CD4-positive, alpha-beta T cell treated with Interleukin-2 at 100 ng/mL for 4 hours (primary cell): Measurements from ENCODE around the gene PLEKHM3.
"Not testable (repeated sequence)": the region's sequence is repeated elsewhere in the genome, so short reads cannot be mapped to it uniquely, and the experiment has no call there.

ENCODE experiments used
- DNase-seq: peaks from one replicate; pipeline ENCODE4 v3.0.0-alpha.2; 2020; ENCODE audit warnings: low spot score

Gene PLEKHM3

DNA sequence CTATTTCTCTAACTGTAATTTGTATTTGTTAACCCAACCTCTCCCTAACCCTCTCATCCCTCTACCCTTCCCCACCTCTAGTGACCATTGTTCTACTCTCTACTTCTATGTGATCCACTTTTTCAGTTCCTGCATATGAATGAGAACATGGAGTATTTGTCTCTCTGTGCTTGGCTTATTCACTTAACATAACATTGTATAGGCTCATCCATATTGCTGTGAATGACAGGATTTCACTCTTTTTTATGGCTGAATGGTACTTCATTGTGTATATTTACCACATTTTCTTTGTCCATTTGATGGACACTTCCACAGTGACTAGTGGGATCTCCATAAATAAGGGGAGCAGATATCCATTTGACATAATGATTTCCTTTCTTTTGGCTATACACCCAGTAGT lies 103.7 kb downstream of the PLEKHM3 start:
- no peak for DNase-seq

DNA sequence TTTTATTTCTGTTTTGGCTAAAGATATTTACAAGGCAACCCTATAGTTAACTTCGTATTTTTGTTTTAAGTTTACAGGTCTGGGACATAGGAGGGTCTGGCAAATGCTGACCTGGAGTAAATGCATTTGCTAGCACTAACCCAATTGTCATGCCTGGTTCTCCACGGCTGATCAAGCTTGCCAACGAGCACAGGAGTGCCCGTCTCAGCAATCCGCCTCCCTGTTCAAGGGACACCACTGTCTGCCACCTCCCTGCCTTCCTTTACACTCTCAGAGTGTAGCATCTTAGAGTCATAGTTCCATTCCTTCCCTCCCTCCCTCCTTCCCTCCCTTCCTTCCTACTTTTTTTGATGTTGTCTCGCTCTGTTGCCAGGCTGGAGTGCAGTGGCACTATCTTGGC lies 104.6 kb downstream of the PLEKHM3 start:
- no peak for DNase-seq

DNA sequence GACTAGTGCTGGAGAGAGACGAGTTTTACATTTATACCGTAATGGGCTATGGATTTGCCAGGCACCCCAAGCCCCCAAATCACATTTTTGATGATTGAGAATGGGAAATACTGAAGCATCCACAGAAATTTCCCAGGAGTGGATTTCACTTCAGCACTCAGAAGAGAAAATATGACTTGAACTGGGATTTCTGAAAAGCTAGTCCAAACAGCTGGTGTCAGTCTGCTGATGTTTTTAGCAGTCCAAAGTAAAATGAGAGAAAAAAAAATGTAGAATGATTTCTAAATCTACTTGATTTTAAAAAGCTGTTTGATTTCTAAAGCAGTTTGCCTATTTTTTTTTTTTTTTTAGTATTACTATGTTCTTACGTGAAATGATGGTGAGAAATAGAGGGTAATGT lies 105.0 kb downstream of the PLEKHM3 start:
- DNase-seq: no peak

DNA sequence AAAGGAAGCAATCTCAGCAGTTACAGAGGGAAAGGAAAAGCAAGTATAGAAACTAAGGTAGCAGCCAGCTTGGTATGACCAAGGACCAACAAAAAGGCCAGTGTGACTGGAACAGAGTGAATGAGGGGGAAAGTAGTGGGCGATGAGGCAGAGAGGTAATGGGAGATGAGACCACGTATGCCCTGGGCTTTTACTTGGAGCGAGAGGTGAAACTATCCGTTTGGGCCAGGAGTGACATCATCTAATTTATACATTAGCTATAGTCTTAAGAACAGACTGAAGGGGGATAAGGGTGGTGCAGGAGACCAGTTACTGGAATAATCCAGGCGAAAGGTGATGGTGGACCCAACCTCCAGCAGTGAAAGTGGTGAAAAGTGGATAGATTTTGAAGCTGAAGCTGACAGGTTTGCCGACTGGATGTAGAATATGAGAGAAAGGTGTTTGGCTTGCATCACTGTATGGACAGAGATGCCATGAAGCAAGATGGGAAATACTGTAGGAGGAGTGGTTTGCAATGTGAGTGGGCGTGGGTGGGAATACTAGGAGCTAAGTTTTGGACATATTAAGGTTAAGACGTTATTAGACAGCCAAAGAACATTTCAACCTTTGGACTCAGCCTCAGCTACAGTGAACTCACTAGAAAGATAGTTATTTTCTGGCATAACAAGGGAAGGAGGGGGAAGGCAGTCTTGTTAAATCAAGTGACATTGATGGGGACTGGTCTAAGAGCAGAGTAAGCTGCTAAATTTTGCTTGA lies 106.0 kb downstream of the PLEKHM3 start:
- no peak for DNase-seq

DNA sequence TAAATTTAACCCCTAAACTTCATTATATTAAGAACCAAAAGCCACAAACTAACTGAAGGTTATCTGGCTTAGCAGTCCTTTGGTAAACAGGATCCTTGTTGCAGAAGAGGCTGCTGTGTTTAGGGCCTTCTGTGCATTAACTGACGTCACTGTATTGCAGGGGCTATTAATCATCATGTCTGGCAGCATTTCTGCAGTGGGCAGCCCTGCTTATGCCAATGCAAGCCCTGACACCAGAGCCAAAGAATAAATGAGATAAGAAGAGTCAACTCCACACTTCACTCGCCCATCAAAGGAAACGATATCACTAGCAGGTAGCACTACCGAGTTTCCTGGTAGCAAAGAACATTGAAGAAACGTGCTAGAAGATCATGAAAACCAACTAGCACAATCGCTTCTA lies 110.6 kb downstream of the PLEKHM3 start:
- DNase-seq: no peak

DNA sequence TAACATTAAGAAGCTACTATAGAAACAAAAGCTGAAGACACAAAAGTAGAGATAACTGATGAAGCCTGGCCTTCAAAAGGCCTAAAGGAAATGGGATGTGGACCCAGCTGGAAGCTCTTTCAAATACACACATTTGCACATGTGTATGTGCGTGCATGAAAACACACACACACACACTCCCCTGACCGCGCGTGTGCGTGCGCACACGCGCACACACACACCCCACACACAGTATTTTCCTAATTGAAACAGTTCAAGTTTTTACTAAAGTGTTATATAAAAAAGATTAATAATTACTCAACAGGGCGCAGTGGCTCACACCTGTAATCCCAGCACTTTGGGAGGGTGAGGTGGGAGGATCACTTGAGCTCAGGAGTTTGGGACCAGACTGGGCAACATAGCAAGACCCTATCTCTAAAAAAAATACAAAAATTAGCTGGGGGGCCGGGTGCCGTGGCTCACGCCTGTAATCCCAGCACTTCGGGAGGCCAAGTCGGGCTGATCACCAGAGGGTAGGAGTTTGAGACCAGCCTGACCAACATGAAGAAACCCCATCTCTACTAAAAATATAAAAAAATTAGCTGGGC lies 111.5 kb downstream of the PLEKHM3 start:
- DNase-seq: no peak

DNA sequence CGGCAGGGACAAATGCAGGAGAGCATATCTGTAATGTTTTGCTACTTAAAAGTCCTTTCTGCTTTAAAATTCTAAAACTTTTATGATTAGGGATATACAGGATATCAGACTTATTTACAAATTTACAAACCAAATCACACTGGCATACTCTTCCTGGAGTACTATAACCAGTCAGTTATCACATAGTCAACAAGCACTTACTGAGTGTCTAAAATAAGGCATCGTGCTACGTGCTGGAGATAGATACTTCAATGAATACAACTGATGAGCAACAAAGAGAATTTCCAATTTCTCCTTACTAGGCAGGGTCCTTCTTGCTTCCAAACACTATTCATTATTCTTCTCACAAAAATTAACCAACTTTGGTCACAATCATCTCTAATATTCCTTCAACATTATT lies 113.5 kb downstream of the PLEKHM3 start:
- no peak for DNase-seq

DNA sequence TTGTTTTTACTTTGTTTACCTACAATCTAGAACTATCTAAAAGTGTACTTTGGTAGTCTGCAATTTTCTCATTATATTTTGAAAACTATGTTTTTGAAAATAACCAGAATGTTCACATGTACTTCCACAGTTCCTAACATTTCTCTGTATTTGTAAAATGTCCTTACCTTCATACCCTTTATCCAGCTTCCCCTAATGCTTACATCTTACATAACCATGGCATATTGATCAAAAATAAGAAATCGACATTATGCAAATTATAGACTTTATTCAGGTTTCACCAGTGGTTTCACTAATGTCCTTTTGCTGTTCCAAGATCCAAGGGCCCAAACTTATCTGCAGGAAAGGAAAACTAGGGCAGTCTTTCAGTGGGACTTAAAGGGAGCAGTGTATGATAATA lies 114.1 kb downstream of the PLEKHM3 start:
- DNase-seq: no peak

DNA sequence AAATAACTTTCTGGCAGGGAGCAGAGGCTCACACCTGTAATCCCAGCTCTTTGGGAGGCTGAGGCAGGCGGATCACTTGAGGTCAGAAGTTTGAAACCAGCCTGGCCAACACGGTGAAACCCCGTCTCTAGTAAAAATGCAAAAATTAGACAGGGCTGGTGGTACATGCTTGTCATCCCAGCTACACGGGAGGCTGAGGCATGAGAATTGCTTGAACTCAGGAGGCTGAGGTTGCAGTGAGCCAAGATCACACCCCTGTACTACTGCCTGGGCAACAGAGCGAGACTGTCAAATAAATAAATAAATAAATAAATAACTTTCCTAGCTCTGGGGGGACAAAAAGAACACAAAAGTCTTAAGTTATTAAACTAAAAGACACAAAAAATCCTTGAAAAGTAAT lies 118.8 kb downstream of the PLEKHM3 start:
- not testable (repeated sequence) for DNase-seq

DNA sequence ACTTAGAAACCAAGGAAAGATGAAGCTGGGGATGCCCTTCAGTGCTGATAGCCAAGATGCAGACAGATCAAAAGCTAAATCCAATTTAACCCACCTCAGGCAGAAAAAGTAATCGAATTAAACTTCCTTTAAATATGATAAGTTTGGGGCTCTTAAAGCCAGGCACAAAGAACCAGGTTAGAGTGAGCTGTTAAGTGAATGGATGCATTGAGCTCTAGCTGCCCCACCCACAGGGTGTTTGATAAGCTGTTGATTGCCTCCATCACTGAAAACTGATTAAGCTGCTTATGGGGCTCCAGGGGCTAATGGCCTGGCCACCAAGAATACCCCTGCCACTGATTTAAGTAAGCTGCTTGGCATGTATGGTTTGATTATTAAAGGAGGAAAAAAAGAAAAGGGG lies 119.8 kb downstream of the PLEKHM3 start:
- no peak for DNase-seq

DNA sequence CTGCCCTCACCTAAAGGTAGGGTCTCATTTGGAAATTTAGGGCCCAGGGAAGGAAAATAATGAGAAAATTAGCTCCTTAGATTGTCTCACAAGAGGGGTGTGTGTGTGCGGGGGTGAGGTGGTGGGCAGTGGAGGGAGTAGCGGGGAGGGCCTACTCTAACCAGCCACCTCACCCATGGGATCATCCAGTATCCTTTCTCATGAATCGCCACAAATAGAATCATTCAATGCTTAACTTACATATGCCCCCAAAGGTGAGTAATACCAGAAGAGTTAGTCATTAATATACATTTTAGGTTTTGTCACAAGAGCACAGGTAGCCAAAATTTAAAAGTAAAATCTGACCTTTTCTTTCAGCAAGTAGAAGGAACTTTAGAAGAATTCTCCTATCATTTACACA lies 122.1 kb downstream of the PLEKHM3 start:
- no peak for DNase-seq

DNA sequence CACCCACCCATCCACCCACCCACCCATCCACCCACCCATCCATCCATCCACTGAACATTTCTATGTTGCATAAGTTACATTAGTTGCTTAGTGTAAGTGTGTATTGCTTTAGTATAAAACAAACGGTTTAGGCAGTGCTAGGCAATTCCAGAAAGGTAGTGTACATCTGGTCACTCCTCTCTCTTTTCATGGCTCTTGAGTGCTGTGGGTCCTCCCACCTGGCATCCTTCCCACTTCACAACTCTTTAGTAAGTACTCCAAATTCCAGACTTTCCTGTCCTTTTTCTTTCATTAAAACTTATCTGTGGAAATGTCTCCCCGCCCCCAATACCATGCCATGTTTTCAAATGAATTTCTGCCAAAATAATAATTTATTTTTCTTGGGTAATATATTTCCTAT lies 122.5 kb downstream of the PLEKHM3 start:
- DNase-seq: no peak

DNA sequence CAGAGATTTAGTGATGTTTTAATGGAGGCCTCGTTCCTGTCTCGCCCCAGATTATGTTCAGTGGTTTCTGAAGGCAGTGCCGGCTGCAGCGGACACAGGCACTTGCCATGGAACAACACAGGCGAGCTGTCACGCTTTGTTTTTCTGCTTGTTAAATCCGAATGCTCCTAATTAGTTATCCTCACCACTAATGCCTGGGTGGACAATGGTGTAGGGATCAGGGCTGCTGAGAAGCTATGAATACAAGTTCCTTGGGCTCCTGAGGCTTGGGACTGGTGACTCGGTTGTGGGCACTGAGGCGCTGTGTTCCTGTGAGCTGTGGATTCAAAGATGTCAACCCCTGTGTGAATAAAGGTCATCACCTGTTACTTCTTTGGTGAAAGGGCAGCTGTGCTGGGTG lies 123.5 kb downstream of the PLEKHM3 start:
- no peak for DNase-seq

DNA sequence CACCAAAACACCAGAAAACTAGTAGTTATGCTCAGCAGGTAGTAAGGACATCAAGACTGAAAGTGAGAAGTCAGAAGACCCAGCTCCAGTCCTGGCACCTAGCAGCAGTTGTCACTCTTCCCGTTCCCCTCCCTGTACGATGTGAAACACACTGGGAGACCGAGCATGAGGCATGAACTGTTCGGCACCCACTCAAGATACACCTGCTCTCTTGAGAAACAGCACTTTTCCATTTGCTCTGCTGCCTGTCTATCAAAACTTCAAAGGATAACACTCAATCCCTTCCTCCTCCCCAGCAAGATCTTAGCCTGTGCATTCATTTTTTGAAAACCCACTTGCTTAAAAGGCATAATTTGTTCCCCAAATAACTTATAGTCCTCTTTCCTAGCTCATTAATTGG lies 123.9 kb downstream of the PLEKHM3 start:
- no peak for DNase-seq

DNA sequence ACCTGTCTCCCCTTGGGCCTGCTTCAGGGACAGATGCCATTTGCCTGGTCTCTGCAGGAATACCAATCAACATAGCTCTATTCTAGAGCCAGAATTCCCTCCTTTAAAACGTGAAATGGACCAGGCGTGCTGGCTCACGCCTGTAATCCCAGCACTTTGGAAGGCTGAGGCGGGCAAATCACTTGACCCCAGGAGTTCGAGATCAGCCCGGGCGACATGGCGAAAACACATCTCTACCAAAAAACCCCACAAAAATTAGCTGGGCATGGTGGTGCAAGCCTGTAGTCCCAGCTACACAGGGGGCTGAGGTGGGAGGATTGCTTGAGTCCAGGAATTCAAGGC lies 127.0 kb downstream of the PLEKHM3 start:
- no peak for DNase-seq

DNA sequence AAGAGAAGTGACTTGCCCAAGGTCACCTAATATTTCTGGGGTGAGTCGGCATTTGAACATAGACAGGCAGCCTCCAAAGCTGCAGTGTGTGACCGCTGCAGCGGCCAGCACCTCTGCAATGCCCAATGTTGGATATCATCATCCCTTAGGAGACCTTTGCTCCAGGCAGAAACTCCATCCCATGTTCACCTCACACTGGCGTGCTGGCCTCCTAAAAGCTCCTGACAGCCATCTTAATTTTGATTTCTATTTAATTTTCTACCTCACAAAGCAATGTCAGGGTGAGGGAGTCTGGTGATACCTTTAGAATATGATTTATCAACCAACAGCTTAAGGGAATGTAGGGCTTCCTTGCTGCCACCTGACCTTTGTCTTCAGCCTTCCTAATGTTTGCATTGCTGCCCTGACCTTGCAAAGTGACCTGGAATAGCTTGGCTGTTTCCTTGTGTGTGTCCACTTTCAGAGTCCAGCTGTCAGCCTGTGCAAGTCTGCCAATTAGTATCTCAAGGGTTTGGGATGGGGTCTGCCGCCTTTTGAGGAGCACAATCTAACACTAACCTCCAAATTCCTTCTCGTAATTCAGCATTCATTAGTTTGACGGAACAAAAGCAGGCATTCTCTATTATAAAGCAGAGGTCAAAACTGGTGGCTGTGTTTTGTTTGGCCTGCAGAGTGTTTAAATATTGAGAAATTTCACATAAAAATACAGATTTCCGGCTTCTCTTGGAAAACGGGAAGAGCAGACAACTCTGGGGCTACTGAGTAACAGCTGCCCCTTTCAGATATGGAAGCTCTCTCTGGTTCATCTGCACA lies 127.6 kb downstream of the PLEKHM3 start:
- DNase-seq: no peak

DNA sequence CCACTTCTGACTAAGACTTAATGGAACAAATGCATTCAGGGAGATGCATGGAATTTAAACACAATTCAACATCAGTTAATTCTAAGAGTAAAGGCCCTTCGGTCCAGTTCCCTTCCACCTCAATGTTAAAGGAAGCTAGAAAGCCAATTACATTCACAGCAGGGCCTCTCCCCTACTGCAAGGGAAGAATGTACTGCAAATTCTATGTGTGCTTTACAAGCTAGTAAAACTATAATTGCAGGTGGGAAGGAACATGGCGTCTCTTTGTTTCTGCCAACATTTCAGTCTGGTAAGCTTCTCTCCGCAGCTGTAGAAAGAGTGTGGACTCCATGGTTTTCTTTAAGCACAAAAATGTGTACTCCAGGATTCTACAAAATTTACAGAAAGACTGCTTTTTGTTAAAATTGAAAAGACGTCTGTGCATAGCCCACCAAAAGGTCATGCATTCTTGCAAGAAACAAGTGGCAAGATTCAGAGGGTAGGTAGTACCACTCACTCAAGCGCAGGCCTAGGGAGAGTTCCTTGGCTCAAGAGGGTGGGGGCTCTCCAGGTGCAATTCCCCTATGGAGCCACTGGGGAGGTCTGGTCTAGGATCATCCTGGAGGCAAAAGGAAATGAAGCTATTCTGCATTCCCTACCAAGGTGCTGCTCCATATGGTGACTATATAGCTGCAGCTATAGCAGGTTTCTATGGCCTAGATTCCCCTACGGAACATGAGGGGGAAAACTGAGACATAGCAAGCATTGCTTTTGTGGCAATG lies 128.6 kb downstream of the PLEKHM3 start:
- DNase-seq: no peak

DNA sequence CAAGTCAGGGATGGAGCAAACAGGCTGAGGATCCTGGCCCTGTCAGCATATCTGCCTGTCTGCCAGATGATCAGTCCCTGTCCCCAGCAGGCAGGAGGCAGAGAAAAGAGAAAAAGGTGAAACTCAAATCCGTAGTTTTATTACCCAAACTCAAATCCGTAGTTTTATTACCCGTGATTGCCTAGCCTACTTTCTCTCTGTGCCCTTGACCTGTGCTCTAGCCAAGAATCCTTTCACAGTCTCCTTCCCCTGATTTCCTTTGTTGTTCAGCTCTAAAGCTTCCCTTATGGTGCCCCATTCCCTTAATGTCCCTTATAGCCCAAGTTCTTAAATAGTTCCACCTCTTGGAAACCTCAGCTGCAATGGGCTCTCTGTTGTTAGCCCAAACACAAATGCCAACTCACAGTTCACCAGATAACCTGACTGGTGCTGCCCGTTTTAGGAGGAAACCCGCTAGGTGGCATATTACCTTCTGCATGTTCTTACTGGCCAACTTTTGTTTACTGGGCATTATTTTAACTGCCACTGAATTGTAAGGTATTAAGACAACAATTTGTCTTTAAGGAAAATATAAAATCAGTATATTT lies 130.0 kb downstream of the PLEKHM3 start:
- no peak for DNase-seq

DNA sequence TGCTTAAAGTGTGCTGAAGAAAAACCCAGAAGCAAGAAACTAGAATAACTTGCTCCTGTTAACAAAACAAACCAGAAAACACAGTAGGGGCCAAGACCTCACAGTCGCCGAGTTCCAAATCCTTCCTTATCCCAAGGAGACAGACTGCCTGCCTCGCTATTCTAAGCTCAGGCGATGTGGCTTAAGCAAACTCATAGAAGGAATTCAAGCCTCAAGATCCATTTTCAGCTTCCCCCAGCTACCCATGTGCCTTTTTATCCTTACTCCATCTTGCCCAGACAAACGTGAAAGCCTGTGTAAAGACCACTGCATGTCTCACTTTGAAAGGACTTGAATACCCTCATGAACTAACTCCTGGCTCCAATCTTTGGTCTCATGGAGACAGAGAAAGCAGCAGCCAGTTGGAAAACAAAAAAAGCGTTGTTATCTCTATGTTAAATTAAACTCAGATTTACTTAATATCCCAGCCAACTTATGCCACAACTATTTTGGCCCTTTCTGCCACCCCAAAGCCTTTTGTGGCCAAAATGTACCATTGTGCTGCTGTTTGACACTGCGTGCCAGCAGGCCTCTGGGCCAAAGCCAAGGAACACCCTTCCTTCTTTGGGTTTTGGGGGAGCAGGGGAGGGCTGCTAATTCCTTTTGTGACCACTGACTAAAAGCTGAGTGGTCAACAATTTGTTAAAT lies 132.5 kb downstream of the PLEKHM3 start:
- no peak for DNase-seq

DNA sequence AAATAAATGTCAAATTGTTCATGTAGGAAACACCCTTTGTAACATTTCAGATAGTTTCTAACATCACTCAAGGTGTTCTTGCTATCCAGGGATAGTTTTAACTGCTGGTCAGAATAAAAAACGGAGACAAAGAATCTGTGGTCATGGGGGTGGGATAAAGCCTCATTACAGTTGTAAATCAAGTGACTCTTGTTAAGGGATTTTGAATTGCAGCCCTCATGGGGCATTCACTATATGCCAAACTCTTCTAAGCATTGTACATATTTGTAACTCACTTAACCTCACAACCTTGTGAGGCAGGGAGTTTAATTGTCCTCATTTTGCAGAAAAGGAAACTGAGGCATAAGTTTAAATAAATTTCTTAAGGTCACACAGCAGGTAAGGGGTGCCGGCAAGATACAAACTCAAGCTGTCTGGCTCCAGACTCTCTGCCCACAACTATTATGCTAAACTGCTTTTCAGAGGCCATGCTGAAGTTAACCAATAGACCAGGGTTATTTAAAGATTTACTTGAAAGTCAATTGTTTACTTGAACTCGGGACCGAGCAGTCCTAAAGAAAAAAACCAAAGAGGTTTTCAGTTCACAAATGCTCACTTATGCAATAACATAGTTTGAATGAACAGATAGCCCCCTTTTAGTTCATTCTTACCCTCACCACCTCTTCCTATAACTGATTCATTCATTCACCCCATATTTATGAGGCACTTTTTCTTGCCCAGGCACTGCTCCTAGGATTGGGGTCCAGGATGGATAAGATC lies 134.1 kb downstream of the PLEKHM3 start:
- DNase-seq: no peak

DNA sequence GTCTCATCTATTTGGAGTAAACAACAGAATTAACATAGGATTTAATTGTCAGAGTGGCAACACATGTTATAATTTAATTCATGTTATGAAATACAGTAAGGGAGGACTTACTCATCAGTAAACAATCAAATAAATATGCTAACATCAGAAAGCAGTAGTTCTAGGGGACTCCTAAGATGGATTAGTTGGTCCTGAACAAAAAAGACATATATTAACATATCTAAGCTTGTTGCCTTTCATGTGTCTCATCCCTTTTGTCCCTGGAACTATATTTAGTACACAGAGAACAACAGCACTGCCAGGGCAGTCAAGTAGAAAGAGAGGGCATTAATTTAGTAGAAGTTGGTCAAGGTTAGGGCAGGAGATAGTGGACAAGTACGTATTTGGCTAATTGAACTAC lies 137.8 kb downstream of the PLEKHM3 start:
- DNase-seq: no peak
